Inflammatory macrophage (primary cell): ENCODE measurements around the gene DIO3.

Experiments used
- DNase-seq, 2 donors: peaks; one replicate each; pipeline ENCODE4 v3.0.0-alpha.2; 2020 to 2022

DIO3 gene

GRCh38 chr14:101600336-101600890 is 39.1 kb downstream of the DIO3 start:
- DNase-seq, result no peak

- no peak for DNase-seq
Observed at GRCh38 chr14:101600891-101601605, 39.8 kb downstream of the DIO3 start.

GRCh38 chr14:101601606-101602465 is 40.5 kb downstream of the DIO3 start:
- DNase-seq, result no peak

GRCh38 chr14:101602466-101602840 is 41.2 kb downstream of the DIO3 start:
- DNase-seq, result no peak

GRCh38 chr14:101603096-101603495 is 41.8 kb downstream of the DIO3 start:
- no peak for DNase-seq

GRCh38 chr14:101604228-101604934 is 43.1 kb downstream of the DIO3 start:
- no peak for DNase-seq

GRCh38 chr14:101604935-101605780 is 43.9 kb downstream of the DIO3 start:
- no peak for DNase-seq

- no peak for DNase-seq
Observed at GRCh38 chr14:101605836-101606235, 44.5 kb downstream of the DIO3 start.
